ENCODE measurements around the gene LYPD6B.

LYPD6B gene

DNA sequence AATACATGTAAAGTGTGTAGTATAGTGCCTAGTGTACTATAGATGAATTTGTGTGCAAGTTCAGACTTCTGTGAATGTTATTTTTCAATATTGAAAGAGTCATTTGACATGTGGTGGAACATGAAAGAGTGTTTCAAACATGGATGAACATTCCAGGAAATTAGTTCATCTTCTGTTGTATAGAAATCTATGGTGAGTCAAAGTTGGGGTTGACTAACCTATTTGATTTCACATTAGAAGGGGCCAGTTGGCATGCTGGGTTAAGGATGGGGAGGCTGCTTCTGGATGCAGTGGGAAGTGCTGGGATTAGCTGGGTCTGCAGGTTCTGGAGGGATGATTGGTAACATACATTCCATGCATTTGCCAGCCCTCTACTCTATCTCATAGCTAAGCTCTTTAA, 50.6 kb downstream of the LYPD6B start:
- peaks cover 5% of the 10 kb centered on the region for H3K9me3 Mint-ChIP-seq
- peaks cover 8% of the 10 kb centered on the region for H3K4me1 Mint-ChIP-seq
- no peak overlapping the region for H3K4me3 Mint-ChIP-seq
- H3K27ac Mint-ChIP-seq: no peak overlapping the region
- no peaks in the 10 kb centered on the region for H3K27me3 Mint-ChIP-seq (ENCODE audit: low read depth)
- TF ChIP-seq, protein P1, sequence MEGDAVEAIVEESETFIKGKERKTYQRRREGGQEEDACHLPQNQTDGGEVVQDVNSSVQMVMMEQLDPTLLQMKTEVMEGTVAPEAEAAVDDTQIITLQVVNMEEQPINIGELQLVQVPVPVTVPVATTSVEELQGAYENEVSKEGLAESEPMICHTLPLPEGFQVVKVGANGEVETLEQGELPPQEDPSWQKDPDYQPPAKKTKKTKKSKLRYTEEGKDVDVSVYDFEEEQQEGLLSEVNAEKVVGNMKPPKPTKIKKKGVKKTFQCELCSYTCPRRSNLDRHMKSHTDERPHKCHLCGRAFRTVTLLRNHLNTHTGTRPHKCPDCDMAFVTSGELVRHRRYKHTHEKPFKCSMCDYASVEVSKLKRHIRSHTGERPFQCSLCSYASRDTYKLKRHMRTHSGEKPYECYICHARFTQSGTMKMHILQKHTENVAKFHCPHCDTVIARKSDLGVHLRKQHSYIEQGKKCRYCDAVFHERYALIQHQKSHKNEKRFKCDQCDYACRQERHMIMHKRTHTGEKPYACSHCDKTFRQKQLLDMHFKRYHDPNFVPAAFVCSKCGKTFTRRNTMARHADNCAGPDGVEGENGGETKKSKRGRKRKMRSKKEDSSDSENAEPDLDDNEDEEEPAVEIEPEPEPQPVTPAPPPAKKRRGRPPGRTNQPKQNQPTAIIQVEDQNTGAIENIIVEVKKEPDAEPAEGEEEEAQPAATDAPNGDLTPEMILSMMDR (IDR thresholded peaks at IDR 0.05; ENCODE audit: unreplicated experiment in 3 of 3): no peak
- H3K36me3 Mint-ChIP-seq (ENCODE audit: low read depth): no peaks in the 10 kb centered on the region

DNA sequence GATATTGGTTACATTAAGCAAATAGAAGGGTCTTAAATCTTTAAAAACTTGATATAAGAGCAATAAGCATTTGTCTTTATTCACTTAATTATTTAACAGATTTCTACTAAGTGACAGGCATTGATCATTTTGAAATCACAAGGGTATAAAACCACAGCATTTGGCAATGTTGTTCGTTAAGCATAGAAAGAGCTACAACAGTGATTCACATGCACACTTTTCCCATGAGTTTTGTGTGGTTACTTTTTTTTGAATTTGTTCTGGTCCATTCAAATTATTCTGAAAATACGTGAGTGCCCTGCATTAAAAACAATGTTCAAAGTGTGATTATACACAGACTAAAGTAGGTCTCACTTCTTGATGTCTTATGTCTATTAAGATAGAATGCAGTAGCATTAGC, 52.2 kb downstream of the LYPD6B start:
- no peak overlapping the region for H3K4me3 Mint-ChIP-seq
- H3K4me1 Mint-ChIP-seq: no peaks in the 10 kb centered on the region
- peaks cover 3% of the 10 kb centered on the region for H3K9me3 Mint-ChIP-seq
- TF ChIP-seq, protein P1 (IDR thresholded peaks at IDR 0.05; ENCODE audit: unreplicated experiment in 3 of 3): no peak
- H3K27ac Mint-ChIP-seq: no peak overlapping the region
- H3K36me3 Mint-ChIP-seq (ENCODE audit: low read depth): no peaks in the 10 kb centered on the region
- no peaks in the 10 kb centered on the region for H3K27me3 Mint-ChIP-seq (ENCODE audit: low read depth)

DNA sequence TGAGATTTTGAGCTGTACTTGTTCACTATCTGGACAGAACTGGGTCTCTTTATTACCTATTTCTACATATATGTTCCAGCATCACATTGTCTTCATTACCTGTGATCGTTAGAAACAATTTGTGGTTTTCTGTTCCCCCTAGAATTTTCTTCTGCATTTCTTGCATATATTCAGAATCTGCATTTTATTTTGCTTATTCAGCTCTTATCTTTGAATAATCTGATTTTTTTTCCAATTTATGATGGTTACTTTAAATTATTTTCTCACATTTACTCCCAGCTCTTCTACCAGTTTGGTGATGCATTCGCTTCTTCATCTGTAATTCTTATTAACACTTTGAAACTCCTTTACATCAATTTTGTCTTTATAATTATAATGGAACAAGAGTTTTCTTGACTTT, 55.1 kb downstream of the LYPD6B start:
- H3K36me3 Mint-ChIP-seq (ENCODE audit: low read depth): no peaks in the 10 kb centered on the region

DNA sequence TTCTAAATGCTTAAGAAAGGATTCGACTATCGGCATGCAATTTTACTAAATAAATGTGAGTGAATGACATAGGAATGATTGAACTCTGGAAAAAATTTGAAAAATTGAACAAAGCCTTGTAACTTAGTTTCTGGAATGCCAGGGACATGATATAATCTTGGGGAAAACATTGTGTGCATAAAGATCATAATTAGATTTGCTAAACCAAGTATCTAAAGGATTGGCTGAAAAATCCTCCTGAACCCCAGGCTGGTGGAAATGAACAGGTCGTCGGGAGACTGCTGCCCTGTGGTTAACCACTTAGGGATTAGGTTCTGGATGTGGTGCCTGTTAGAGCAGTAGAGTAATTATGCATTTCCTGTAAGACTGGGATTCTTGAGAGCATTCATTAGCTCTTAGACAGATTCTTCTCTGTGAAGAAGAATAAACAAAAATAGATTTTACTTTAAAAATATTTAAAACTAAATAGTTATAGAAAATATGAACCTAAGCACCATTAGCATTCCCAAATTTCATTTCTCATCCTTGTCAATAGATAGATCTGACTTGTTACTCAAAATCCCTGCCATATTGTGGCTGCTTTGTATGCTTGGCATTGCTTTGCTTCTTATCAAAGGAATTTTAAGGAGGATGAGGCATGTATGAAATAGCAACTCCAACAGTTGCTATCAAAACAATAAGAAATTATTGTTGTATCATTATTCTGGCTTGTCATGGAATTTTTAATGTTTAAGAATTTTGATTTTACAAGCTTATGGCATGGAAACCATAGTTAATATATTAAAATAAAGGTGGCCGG, 55.9 kb downstream of the LYPD6B start:
- Mint-ChIP-seq H3K4me1 (no peaks in the 10 kb centered on the region), H3K27ac (peak overlapping the region in 1 of 3 experiments; percentile 68), H3K27me3 (ENCODE audit: low read depth) (no peaks in the 10 kb centered on the region), H3K9me3 (no peaks in the 10 kb centered on the region), H3K36me3 (ENCODE audit: low read depth) (no peaks in the 10 kb centered on the region), H3K4me3 (no peak overlapping the region)
- TF ChIP-seq, protein P1 (IDR thresholded peaks at IDR 0.05; ENCODE audit: unreplicated experiment in 3 of 3): no peak

More for the DNA sequence above, 55.1 kb downstream of the LYPD6B start:
- no peaks in the 10 kb centered on the region for H3K9me3 Mint-ChIP-seq
- TF ChIP-seq, protein P1 (IDR thresholded peaks at IDR 0.05; ENCODE audit: unreplicated experiment in 3 of 3): no peak
- no peaks in the 10 kb centered on the region for H3K4me1 Mint-ChIP-seq
- no peaks in the 10 kb centered on the region for H3K27me3 Mint-ChIP-seq (ENCODE audit: low read depth)
- no peak overlapping the region for H3K4me3 Mint-ChIP-seq
- H3K27ac Mint-ChIP-seq: no peak overlapping the region

DNA sequence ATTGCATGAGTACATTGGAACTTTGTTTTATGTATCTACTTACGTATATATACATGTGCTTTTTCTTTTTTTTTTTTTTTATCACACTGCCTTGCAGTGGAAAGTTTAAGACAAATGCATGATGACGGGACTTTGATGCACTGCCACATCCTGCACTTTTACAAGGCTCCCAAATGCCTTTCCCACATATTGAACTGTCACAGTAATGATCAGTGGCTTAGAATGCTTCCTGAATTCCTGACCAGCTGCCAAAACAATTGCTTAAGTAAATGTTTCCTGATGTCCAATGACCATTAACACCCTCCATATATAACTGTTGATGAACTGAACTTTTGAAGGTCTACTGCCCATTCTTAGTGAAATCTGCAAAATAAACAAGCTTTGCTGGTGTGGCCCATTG, 60.2 kb downstream of the LYPD6B start:
- TF ChIP-seq, protein P1 (IDR thresholded peaks at IDR 0.05; ENCODE audit: unreplicated experiment in 3 of 3): no peak
- Mint-ChIP-seq H3K27me3 (ENCODE audit: low read depth) (no peaks in the 10 kb centered on the region), H3K36me3 (ENCODE audit: low read depth) (no peaks in the 10 kb centered on the region), H3K9me3 (no peaks in the 10 kb centered on the region), H3K27ac (peak overlapping the region in 1 of 3 experiments; percentile 29), H3K4me1 (peaks cover 12% of the 10 kb centered on the region), H3K4me3 (no peak overlapping the region)

DNA sequence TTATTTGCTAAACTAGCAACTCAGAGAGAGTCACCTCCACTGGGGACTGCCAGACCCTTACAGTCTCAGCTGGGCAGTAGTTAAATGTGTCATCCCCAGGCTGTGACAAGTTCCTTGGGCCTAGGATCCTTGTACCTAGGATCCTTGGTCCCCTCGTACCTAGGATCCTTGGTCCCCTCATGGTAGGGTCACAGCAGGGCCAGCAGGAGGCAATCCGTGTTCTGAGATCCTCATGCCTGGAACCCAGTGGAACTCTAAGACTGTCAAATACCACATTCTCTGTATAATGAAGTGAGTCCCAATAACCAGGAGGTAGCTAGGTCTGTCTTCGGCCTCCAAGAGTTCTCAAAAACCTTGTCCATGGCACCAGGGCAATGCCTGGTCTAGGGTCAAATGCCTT, 60.8 kb downstream of the LYPD6B start:
- H3K9me3 Mint-ChIP-seq: no peaks in the 10 kb centered on the region
- no peak overlapping the region for H3K4me3 Mint-ChIP-seq
- no peak overlapping the region for H3K27ac Mint-ChIP-seq
- no peaks in the 10 kb centered on the region for H3K27me3 Mint-ChIP-seq (ENCODE audit: low read depth)
- no peaks in the 10 kb centered on the region for H3K36me3 Mint-ChIP-seq (ENCODE audit: low read depth)
- TF ChIP-seq, protein P1 (IDR thresholded peaks at IDR 0.05; ENCODE audit: unreplicated experiment in 3 of 3): no peak
- H3K4me1 Mint-ChIP-seq: peaks cover 12% of the 10 kb centered on the region
